Body of pancreas (tissue), 4 donors: ENCODE results near the gene ZNF35.

Experiments
- POLR2A ChIP-seq, 3 donors: fragments of 450-650 bp; IDR thresholded peaks; one replicate each; pipeline ENCODE4 v1.6.1; 2016; ENCODE audit warnings: antibody characterized with exemption in 3 of 3, mild to moderate bottlenecking in 2 of 3
- TF ChIP-seq, protein P1 (sequence below), 7 experiments: fragments of 450-650 bp in 4 of 7; fragments of 200-600 bp in 3 of 7; sonication (generic) in 3 of 7; IDR thresholded peaks; one replicate each; pipeline ENCODE4 v1.5.1; 2016 to 2019; ENCODE audit warnings: antibody characterized with exemption in 7 of 7

DNA sequence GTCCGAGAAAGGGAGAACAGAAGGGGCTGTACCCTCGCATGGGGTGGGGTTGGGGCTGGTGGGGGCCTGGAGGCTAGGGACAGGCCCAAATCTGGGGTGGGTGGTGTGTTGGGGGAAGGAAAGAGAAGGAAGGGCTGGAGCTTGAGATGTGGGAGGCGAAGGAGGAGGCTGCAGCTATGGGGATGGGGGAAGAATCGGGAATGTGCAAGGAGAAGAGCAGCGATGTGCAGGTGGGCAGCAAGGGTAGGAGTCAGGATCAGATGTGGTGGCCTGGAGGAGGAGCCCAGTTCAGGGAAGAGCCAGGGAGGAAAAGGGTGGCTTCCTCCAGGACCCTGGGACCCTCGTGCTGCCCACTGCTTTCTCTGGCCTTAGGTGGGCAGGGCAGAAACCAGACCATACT lies 21.2 kb downstream of the ZNF35 start:
- TF ChIP-seq, protein P1, sequence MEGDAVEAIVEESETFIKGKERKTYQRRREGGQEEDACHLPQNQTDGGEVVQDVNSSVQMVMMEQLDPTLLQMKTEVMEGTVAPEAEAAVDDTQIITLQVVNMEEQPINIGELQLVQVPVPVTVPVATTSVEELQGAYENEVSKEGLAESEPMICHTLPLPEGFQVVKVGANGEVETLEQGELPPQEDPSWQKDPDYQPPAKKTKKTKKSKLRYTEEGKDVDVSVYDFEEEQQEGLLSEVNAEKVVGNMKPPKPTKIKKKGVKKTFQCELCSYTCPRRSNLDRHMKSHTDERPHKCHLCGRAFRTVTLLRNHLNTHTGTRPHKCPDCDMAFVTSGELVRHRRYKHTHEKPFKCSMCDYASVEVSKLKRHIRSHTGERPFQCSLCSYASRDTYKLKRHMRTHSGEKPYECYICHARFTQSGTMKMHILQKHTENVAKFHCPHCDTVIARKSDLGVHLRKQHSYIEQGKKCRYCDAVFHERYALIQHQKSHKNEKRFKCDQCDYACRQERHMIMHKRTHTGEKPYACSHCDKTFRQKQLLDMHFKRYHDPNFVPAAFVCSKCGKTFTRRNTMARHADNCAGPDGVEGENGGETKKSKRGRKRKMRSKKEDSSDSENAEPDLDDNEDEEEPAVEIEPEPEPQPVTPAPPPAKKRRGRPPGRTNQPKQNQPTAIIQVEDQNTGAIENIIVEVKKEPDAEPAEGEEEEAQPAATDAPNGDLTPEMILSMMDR (IDR thresholded peaks at IDR 0.05), result no peak
- no peak for TF ChIP-seq POLR2A (IDR thresholded peaks at IDR 0.05)
